IPS-18c (cell line): ENCODE data around the gene LURAP1L.

Experiments used
- H3K4me3 ChIP-seq: 2 replicates; pipeline ENCODE4 v1.7.0; 2013; ENCODE audit warnings: low read depth, mild to moderate bottlenecking, low read length, moderate library complexity; ENCODE audit not compliant: insufficient read depth
- H3K9me3 ChIP-seq: one replicate; pipeline ENCODE4 v1.6.1; 2013; ENCODE audit warnings: mild to moderate bottlenecking, low read length, moderate library complexity; ENCODE audit not compliant: control insufficient read depth, insufficient read depth

The LURAP1L gene

DNA sequence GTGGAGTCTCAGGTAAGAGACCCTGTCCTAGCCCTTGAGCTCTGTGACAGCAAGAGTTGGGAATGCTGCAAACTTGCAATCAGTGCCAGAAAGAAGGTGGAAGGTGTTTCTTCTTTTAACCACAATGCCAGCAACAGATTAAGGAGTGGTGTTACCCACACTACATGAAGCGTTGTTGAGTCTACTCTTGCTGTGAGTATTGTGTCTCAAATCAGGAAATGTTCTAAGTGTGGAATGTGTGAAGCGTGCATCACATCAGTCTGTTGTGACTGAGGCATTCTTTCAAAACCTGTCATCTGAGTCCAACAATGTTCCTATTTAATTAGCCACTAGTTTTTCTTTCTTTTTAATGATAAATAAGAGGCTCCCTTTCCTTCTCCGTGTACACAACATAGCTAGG is 2.9 kb upstream of the LURAP1L start:
- Histone ChIP-seq H3K9me3 (no peaks in the 10 kb centered on the region), H3K4me3 (no peak overlapping the region)

DNA sequence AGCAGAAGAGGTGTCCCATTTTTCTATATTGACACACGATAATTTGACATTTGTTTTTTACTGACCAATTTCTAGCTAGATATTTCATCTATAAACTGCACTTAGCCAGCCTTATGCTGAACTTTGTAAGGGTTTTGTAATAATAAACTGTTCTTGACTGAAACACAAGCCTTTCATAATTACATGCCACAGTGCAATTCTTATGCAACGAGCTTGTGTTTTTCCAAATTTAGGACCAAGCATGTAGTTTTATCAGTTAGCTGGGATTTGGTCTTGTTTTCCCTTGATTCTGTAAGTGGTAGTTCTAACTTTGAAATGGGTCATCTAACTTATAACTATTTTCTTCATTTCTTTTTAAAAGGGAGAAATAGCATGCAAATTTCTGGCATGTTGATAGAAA is 1.3 kb upstream of the LURAP1L start:
- Histone ChIP-seq H3K4me3 (no peak overlapping the region), H3K9me3 (no peaks in the 10 kb centered on the region)

DNA sequence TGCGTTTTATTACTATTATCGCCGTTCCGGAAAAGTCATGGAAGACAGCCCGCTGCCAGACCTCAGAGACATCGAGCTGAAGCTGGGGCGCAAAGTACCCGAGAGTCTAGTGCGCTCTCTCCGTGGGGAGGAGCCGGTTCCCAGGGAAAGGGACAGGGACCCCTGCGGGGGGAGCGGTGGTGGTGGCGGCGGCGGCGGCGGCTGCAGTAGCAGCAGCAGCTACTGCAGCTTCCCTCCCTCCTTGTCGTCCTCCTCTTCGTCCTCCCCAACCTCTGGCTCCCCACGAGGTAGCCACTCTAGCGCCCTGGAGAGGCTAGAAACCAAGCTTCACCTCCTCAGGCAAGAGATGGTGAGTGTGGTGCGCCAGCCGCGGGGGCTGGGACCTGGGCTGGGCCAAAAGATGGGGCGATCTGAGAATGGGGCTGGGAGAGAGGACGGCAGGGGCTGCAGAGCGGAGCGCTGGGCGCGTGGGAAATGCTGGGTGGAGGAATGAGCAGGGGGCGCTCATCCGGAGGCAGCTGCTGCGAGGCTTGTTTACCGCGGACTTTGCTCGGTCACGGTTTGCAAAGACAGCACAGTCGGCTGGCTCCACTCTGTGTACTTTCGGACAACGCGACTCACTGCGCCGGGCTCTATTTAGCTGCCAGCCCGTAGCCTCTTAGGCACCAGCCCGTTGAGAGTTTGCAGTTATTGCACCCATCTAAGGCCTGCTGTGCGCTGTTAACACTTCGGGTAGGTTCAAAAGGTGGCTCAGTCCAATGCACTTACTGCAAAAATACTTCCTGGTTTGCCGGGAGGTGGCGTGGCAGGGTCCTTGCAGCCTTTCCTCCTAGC is 1.1 kb downstream of the LURAP1L start:
- Histone ChIP-seq H3K9me3 (no peaks in the 10 kb centered on the region), H3K4me3 (peak overlapping the region; percentile 79)

DNA sequence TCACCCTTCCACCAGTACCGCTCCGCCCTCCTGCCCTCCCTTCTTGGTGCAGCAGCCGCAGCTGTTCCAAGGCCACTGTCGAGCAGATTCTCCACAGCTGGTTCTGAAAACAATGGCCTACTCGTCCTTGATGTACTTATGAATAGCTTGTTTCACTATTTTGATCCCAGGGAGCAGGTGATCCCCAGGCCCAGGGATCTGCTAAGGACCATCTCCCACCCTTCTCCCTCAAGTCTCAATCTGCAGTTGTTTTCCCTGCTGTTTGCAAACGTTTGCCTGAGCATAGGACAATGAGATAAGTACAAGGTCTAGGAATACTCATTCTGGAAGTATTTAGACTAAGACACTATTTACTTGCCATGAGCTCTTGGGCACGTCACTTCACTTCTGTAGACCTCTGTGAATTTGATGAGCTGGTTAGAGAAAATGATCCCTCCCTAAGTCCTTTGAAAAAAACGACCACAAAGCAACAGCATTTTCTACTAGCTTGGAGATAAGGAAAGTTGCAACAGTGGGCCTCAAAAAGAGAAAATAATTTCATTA is 1.8 kb downstream of the LURAP1L start:
- H3K9me3 ChIP-seq = no peaks in the 10 kb centered on the region
- H3K4me3 ChIP-seq = peak overlapping the region; percentile 79

DNA sequence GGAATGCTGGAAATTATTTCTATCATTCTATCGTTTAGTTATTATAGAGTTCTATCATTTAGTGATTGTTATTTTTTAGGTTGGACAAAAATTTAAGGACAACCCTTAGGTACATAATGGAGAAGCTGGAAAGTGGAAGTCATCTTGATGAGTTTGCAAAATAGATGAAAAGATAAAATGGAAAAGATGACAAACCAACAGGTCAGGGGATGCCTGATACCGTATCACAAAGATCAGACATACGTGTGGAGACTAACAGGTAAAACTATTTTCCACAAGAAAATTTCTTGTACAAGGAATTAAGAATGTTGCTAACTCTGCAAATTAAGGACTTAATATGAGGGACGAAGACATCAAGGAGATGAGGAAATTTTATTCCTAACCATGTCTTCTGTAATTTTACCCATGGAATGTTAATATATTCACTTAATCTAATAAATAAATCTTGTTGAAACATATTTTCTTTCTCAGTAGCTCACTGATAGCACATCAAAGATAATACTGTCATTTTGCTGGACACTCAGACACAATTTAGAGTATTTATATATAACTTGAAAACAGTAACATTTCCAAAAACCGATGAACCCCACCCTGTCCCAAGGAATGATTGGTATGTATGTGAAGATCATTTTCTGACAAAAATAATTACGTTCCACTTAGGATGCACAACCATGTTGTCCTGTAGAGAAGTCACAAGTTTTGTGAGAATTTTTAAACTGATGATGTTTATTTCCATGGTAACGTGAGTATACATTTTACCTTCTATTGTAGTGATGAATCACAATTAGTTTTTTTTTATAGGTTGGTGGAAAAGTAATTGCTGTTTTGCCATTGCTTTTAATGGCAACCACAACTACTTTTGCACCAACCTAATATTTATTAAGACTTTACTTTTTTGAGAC is 2.6 kb downstream of the LURAP1L start:
- no peaks in the 10 kb centered on the region for H3K9me3 ChIP-seq

DNA sequence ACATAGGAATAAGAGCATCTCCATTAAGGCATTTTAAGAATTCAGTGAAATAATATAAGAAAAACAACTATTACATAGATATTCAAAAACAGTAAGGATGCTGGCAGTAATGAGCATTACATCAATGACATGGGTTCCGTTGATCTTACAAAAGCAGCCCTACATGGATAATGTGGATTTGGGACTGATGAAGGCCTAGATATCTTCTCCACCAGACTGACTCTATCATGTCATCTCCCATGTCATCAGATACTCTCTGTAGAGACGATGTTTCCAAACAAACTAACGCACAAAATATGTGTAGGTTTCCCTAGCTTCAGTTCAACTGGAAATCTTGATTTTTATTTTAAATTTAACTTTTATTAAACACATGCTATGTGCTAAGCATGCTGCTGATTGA is 3.6 kb downstream of the LURAP1L start:
- Histone ChIP-seq H3K4me3 (no peak overlapping the region), H3K9me3 (no peaks in the 10 kb centered on the region)

More for the DNA sequence above, 2.6 kb downstream of the LURAP1L start:
- no peak overlapping the region for H3K4me3 ChIP-seq

DNA sequence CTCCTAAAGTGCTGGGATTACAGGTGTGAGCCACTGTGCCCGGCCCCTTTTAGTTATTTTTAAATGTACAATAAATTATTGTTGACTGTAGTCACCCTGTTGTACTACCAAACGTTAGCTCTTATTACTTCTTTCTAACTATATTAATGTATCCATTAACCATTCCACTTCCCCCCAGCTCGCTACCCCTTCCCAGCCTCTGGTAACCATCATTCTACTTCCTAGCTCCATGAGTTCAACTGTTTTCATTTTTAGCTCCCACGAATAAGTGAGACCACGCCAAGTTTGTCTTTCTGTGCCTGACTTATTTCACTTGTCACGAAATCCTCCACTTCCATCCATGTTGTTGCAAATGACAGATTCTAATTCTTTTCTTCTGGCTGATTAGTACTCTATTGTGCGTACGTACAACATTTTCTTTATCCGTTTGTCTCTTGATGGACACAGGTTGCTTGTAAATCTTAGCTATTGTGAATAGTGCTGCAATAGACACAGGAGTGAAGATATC is 6.5 kb downstream of the LURAP1L start:
- Histone ChIP-seq H3K9me3 (no peaks in the 10 kb centered on the region), H3K4me3 (no peak overlapping the region)

DNA sequence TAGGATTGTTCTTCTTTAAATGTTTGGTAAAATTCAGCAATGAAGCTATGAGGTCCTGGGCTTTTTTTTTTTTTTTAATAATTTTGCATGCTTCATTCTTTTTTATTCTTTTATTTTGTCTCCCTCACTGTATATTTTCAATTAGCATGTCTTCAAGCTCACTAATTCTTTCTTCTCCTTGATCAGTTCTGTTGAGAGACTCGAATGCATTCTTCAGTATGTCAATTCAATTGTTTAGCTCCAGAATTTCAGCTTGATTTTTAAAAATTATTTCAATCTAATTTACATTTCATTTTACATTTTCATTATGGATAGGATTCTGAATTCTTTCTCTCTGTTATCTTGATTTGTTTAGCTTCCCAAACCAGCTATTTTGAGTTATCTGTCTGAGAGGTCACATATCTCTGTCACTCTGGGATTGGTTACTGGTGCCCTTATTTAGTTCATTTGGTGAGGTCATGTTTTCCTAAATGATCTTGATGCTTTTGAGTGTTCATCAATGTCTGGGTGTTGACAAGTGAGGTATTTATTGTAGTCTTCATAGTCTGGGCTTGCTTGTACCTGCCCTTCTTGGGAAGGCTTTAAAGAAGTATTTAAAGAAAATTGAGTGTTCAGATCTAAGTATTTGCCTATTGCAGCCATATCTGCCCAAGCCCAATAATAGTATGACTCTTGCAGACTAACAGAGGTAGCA is 9.1 kb downstream of the LURAP1L start:
- H3K9me3 ChIP-seq = no peaks in the 10 kb centered on the region
- no peak overlapping the region for H3K4me3 ChIP-seq

DNA sequence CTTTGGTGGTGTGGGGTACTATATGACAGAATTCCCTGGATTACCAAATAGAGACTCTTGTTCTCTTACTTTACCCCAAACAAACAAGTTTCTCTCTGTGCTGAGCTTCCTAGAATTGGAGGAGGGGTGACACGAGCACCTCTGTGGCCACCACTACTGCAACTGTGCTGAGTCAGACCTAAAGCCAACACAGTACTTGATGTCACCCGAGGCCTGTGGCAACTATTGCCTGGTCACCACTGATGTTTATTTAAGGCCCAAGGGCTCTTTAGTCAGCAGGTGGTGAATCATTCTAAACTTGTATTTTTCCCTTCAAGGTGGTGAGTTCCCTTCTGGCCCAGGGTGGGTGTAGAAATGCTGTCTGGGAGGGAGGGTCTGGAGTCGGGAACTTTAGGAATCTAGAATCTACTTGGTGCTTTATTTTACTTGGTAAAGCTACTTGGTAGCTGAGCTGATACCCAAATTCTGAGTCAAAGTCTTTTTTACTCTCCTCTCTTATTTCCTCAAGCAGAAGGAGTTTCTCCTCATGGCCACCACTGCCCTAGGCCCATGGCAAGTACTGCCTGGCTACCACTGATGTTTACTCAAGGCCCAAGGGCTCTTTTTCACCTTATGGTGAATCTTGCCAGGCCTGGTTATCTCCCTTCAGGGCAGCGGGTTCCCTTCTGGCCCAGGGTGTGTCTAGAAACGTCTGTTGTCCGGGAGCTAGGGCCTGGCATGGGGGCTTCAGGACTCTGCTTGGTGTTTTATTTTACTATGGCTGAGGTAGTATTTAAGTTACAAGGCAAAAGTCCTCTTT is 9.8 kb downstream of the LURAP1L start:
- H3K4me3 ChIP-seq = no peak overlapping the region
- no peaks in the 10 kb centered on the region for H3K9me3 ChIP-seq

DNA sequence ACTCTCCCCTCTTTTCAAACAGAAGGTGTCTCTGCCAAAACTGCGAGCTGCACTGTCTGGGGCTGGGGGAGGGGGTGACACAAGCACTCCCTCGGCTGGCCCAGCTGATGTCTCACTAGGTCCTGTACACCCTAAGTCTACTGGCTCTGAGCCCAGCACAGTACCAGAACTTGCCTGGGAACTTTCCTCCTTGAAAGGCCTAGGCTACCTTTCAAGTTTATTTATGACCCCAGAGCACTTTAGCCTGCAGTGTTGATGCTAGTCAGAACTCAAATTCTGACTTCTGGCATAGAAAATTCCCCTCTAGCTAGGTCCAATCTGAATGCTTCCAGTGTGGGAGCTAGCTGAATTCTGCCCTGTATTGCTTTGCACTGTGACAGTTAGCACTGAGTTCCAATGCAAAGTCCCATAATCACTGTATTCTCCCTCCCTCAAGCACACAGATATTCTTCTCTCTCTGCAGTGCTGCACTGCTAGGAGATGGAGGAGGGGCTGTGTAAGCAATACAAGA is 10.5 kb downstream of the LURAP1L start:
- no peaks in the 10 kb centered on the region for H3K9me3 ChIP-seq
- H3K4me3 ChIP-seq = no peak overlapping the region

DNA sequence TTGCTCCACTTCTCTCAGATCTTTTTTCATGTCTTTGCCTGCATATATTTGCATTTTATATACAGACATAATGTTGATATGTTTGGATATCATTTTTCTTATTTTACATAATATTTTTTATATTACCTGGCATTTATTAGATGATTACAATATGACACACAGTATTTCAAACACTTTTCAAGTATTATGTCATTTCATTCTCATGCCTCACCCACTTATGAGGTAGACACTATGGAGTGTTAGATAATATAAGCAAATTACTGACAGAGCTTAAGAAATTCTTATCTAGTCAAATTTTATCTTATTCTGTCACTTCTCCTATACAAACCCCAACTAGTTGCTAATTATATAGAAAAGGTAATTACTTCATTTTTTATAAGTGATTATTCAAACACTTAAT is 11.1 kb downstream of the LURAP1L start:
- Histone ChIP-seq H3K9me3 (no peaks in the 10 kb centered on the region), H3K4me3 (no peak overlapping the region)

DNA sequence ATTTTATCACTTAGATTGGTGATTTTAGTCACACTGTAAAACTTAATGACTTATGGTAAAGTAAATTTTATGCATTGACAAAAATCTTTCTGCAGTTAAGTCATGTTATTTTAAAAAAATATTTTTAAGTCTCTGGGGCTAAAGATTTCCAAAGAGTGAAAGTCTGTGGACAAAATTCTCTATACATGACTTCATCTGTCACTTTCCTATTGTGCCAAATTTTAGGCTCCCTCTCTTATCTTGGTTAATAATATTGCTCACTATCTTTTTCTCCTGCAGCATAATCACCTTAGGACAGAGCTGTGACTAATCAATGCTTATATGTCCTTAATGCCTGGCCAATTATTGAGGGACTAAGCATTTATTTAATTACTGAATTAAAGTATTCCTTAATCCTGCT is 15.2 kb downstream of the LURAP1L start:
- Histone ChIP-seq H3K4me3 (no peak overlapping the region), H3K9me3 (no peaks in the 10 kb centered on the region)

DNA sequence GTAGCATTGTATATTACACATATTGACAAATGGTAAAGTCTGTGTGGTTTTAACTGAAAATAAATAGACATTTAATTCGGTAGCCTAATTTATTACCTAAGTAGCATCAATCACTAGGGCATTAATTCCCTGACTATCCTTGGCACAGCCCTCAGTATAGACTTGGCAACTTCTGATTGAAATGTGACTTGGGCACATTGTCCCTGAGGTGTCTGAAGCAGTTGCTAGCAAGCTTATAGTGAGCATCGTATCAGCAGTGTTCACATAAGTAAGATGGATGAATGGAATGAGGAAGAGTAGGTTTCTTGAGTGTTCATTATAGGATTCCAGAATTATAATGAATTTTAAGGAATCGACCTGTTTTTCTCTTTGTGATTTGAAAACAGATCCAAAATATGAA is 16.1 kb downstream of the LURAP1L start:
- no peak overlapping the region for H3K4me3 ChIP-seq
- H3K9me3 ChIP-seq = no peaks in the 10 kb centered on the region

DNA sequence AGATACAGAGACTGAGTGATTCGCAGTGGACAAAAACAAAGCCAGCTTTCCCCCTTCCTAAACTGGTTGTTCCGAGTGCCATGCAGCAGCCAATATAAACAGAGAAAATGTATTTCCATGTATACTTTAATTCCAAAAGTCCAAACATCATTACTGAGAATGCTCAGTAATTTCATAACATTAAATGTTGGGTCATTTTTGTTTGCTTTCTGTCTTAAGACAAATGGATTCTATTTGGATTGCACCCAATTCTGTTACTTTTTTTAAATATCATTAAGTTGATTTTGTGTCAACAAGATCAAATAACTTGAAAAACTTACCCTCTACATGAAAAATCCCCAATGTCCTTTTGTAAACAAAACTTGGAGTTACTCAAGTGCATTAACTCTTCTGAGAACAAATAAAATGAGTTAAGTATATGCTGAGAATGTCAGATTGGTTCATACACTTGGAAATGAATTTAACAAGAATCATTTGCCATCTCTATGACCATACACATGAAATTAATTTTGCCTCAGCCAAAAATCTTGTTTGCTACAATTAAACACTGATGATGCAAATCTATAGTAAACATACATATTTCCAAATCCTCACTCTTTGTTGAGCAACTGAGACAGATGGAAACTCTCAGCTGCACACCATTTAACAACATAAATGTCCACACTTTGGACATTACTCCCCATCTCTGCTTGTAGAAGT is 19.4 kb downstream of the LURAP1L start:
- Histone ChIP-seq H3K9me3 (no peaks in the 10 kb centered on the region), H3K4me3 (no peak overlapping the region)

DNA sequence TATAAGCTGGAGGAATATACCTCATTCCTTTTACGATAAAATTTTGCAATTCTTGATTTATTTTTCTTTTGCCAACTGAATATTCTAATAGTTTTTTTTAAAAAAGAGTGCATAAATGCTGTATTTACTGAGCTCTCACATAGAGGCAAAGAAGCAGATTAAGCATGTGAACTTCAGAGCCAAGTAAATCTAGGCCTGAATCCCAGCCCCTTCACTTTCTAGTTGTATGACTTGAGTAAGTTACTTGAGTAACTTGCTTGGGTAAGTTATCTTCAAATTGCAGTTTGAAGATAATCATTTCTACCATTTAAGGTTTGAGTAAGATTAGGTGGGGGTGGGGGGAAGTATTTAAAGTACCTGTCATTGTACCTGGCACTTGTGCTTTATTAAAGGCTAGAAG is 21.8 kb downstream of the LURAP1L start:
- H3K9me3 ChIP-seq = no peaks in the 10 kb centered on the region

DNA sequence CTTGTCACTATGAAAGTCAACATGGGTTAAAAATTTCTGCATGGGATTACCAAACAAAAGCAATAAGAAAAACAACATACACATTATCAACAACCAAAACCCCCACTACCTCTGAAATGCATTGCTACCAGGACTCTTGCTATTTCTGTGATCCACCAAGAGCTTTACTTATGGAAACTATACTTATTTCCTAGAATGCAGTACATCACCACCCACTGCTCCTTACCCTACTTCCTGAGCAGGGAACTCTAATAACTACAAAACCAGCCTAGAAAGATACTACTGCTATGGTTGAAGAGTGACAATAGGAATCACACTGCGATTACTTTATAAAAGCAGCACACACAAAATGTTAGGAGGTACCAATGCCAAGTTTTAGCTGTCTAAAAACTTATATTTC is 22.2 kb downstream of the LURAP1L start:
- no peaks in the 10 kb centered on the region for H3K9me3 ChIP-seq

More for the DNA sequence above, 21.8 kb downstream of the LURAP1L start:
- H3K4me3 ChIP-seq = no peak overlapping the region

More for the DNA sequence above, 22.2 kb downstream of the LURAP1L start:
- H3K4me3 ChIP-seq = no peak overlapping the region
